HG03025 (cell line): ENCODE results near the gene MRPL33.
"Not testable (repeated sequence)": the region's sequence is repeated elsewhere in the genome, so short reads cannot be mapped to it uniquely, and the experiment has no call there.

ENCODE experiments used
- ATAC-seq: cut with Tn5 transposase; IDR thresholded peaks from one replicate; pipeline ENCODE4 v1.9.1; 2021; ENCODE audit warnings: mild to moderate bottlenecking, moderate library complexity; ENCODE audit not compliant: unreplicated experiment, low FRiP score

MRPL33 gene

GRCh38 chr2:27739058-27739373, 32.5 kb upstream of the MRPL33 start:
- no peak for ATAC-seq

- no peak for ATAC-seq
These were observed 29.8 kb upstream of the MRPL33 start for GRCh38 chr2:27741673-27742072.

- no peak for ATAC-seq
These were observed 28.9 kb upstream of the MRPL33 start for GRCh38 chr2:27742571-27742970.

GRCh38 chr2:27745494-27745893, 26.0 kb upstream of the MRPL33 start:
- ATAC-seq, result not testable (repeated sequence)

- ATAC-seq, result no peak
These were observed 25.2 kb upstream of the MRPL33 start for GRCh38 chr2:27746325-27746724.

GRCh38 chr2:27747827-27748352, 23.6 kb upstream of the MRPL33 start:
- ATAC-seq, result no peak

- not testable (repeated sequence) for ATAC-seq
These were observed 22.5 kb upstream of the MRPL33 start for GRCh38 chr2:27748803-27749554.

- no peak for ATAC-seq
These were observed 20.1 kb upstream of the MRPL33 start for GRCh38 chr2:27751377-27751776.

GRCh38 chr2:27752551-27753237, 18.8 kb upstream of the MRPL33 start:
- no peak for ATAC-seq

GRCh38 chr2:27754138-27754588, 17.4 kb upstream of the MRPL33 start:
- no peak for ATAC-seq

- ATAC-seq, result no peak
These were observed 16.7 kb upstream of the MRPL33 start for GRCh38 chr2:27754831-27755230.

GRCh38 chr2:27756091-27756490, 15.4 kb upstream of the MRPL33 start:
- no peak for ATAC-seq

- ATAC-seq, result no peak
These were observed 14.7 kb upstream of the MRPL33 start for GRCh38 chr2:27756544-27757498.

- ATAC-seq, result no peak
These were observed 8.3 kb upstream of the MRPL33 start for GRCh38 chr2:27762951-27763906.

- ATAC-seq, result no peak
These were observed 7.6 kb upstream of the MRPL33 start for GRCh38 chr2:27763907-27764267.

- not testable (repeated sequence) for ATAC-seq
These were observed 7.0 kb upstream of the MRPL33 start for GRCh38 chr2:27764526-27764925.

- ATAC-seq, result no peak
These were observed 5.8 kb upstream of the MRPL33 start for GRCh38 chr2:27765621-27766286.

GRCh38 chr2:27766287-27766661, 5.2 kb upstream of the MRPL33 start:
- ATAC-seq, result no peak

GRCh38 chr2:27771202-27771547, 344 bp upstream of the MRPL33 start:
- ATAC-seq, result peak; percentile 12
